Endothelial cell of umbilical vein (primary cell): Measurements from ENCODE around the gene HSPA8. TPM values are rescaled to one million over a fixed set of nuclear protein-coding genes. Genes with fewer than 3 reads are reported as not detected.

Source experiments
- BruUV-seq: library from RNA; stranded (reverse); fragments of 400-500 nt; replicated peaks from 2 replicates; lab custom pipeline; 2021; lab: Mats Ljungman, UMichigan
- CTCF ChIA-PET: fragments of 300-600, 350-600 bp; sonication (Branson Sonifier 250); formaldehyde crosslinking; loops from one replicate; lab custom pipeline; 2021; ENCODE audit warnings: antibody characterized with exemption, inconsistent platforms; lab: Charles Lee
- POLR2A ChIA-PET: fragments of 300-600, 350-600 bp; sonication (Branson Sonifier 250); formaldehyde crosslinking; loops from one replicate; lab custom pipeline; 2021; ENCODE audit warnings: antibody characterized with exemption, inconsistent platforms; lab: Charles Lee
- DNase-seq: peaks from one replicate; pipeline ENCODE4 v3.0.0-alpha.2; 2011; ENCODE audit warnings: low read depth, low spot score
- FAIRE-seq: peaks from 2 replicates; lab custom pipeline; 2011; peaks lifted over from hg19 to GRCh38; lab: Jason Lieb, UNC
- H2AFZ ChIP-seq: 2 replicates; pipeline ENCODE4 v1.6.0; 2012; ENCODE audit warnings: low read depth, low read length, control low read depth, inconsistent platforms
- H3K27ac ChIP-seq: 2 replicates; pipeline ENCODE4 v1.5.1; 2011; ENCODE audit warnings: low read depth, mild to moderate bottlenecking, control low read depth, low read length, moderate library complexity; ENCODE audit not compliant: insufficient read depth
- H3K27me3 ChIP-seq, 2 experiments: 2 replicates each; pipeline versions ENCODE4 v1.6.0 to v1.6.1; 2011; ENCODE audit warnings: low read length in 2 of 2, mixed read lengths in 1 of 2; ENCODE audit not compliant: control insufficient read depth in 2 of 2, insufficient read depth in 2 of 2
- H3K36me3 ChIP-seq, 2 experiments: 2 replicates in 1 of 2; 3 replicates in 1 of 2; pipeline ENCODE4 v1.5.1; 2011; ENCODE audit warnings: low read length in 2 of 2, mild to moderate bottlenecking in 1 of 2, moderate library complexity in 1 of 2; ENCODE audit not compliant: control insufficient read depth in 2 of 2, insufficient read depth in 2 of 2; ENCODE audit errors: extremely low read depth in 1 of 2
- H3K4me1 ChIP-seq: 3 replicates; pipeline ENCODE4 v1.5.1; 2011; ENCODE audit warnings: mild to moderate bottlenecking, low read length; ENCODE audit not compliant: control insufficient read depth, insufficient read depth; ENCODE audit errors: extremely low read depth
- H3K4me2 ChIP-seq: 2 replicates; pipeline ENCODE4 v1.6.1; 2011; ENCODE audit warnings: low read length, control low read depth, mixed read lengths; ENCODE audit not compliant: insufficient read depth
- H3K4me3 ChIP-seq, 3 experiments: fragments of 200-600 bp in 1 of 3; sonication (generic), shearing (Covaris generic) in 1 of 3; replicated peaks in 1 of 3; 2 replicates each; pipeline ENCODE4 v1.5.1; 2011 to 2016; ENCODE audit warnings: control low read depth in 3 of 3, low read length in 3 of 3, mild to moderate bottlenecking in 2 of 3, inconsistent platforms in 1 of 3, low read depth in 1 of 3, moderate library complexity in 1 of 3; ENCODE audit not compliant: insufficient read depth in 1 of 3
- H3K79me2 ChIP-seq: 2 replicates; pipeline ENCODE4 v1.6.0; 2012; ENCODE audit warnings: low read length, inconsistent platforms; ENCODE audit not compliant: control insufficient read depth, insufficient read depth
- H3K9ac ChIP-seq: replicated peaks from 2 replicates; pipeline ENCODE3; 2011; ENCODE audit warnings: low read length, control low read depth; ENCODE audit not compliant: insufficient read depth; ENCODE audit errors: extremely low read depth
- H3K9me1 ChIP-seq: replicated peaks from 3 replicates; pipeline ENCODE4 v1.6.0; 2011; ENCODE audit warnings: mild to moderate bottlenecking, low read length; ENCODE audit not compliant: control insufficient read depth, insufficient read depth; ENCODE audit errors: extremely low read depth
- H3K9me3 ChIP-seq: replicated peaks from 2 replicates; pipeline ENCODE4 v1.5.1; 2012; ENCODE audit warnings: low read length, inconsistent platforms; ENCODE audit not compliant: control insufficient read depth, insufficient read depth
- H4K20me1 ChIP-seq: replicated peaks from 2 replicates; pipeline ENCODE3; 2011; ENCODE audit warnings: mild to moderate bottlenecking, low read length; ENCODE audit not compliant: control insufficient read depth, insufficient read depth; ENCODE audit errors: extremely low read depth
- EZH2 ChIP-seq: IDR thresholded peaks from 2 replicates; pipeline ENCODE4 v1.6.1; 2012; ENCODE audit warnings: borderline replicate concordance, low read depth, mild to moderate bottlenecking, moderate library complexity, low read length, inconsistent platforms; ENCODE audit not compliant: severe bottlenecking
- FOS ChIP-seq: IDR thresholded peaks from 2 replicates; pipeline ENCODE4 v1.6.1; 2011; ENCODE audit warnings: mild to moderate bottlenecking, low read length, moderate library complexity, borderline replicate concordance; ENCODE audit not compliant: insufficient read depth
- GATA2 ChIP-seq: IDR thresholded peaks from 2 replicates; pipeline ENCODE4 v1.7.0; 2011; ENCODE audit warnings: low read depth, mild to moderate bottlenecking, moderate library complexity, mixed read lengths, low read length; ENCODE audit not compliant: insufficient read length, insufficient read depth
- JUN ChIP-seq: IDR thresholded peaks from 2 replicates; pipeline ENCODE4 v1.6.1; 2011; ENCODE audit warnings: borderline replicate concordance, low read depth; ENCODE audit not compliant: insufficient read length, insufficient read depth
- MYC ChIP-seq: IDR thresholded peaks from one replicate; pipeline ENCODE4 v1.6.1; 2011; ENCODE audit warnings: mild to moderate bottlenecking, low read depth, low read length
- POLR2A ChIP-seq: IDR thresholded peaks from 2 replicates; pipeline ENCODE4 v1.6.1; 2012; ENCODE audit warnings: low read depth, mild to moderate bottlenecking, control low read depth, low read length
- POLR2AphosphoS5 ChIP-seq: IDR thresholded peaks from 2 replicates; pipeline ENCODE4 v1.6.1; 2012; ENCODE audit warnings: low read depth, mild to moderate bottlenecking, control low read depth, low read length, moderate library complexity; ENCODE audit not compliant: insufficient read depth
- dilution Hi-C: fragments of 300-500 bp; cut with MboI; formaldehyde crosslinking; loops from one replicate; pipeline ENCODE4 v1.15.0; 2019; ENCODE audit warnings: low sequenced_read_pairs; ENCODE audit not compliant: extremely low pct_ligation_motif_present
- intact Hi-C: fragments of 100-400 bp; cut with micrococcal nuclease; formaldehyde crosslinking; loops from one replicate; pipeline ENCODE4 v1.10.0; 2022
- polyA plus RNA-seq, 4 experiments: library from polyadenylated mRNA; depleted of rRNA in 3 of 4; stranded (reverse) in 3 of 4; unstranded in 1 of 4; fragments of >200 nt; gene quantifications; 2 replicates each; pipeline versions ENCODE4 v1.2.1 to v1.2.3, GENCODE V29; 2011 to 2012; ENCODE audit warnings: missing spikeins in 1 of 4
- total RNA-seq: library from RNA; stranded (reverse); gene quantifications from 2 replicates; pipeline ENCODE4 v1.2.3, GENCODE V29; 2021
- TF ChIP-seq, protein P1 (sequence below), 2 donors: IDR thresholded peaks; 1 replicate in 1 of 2; 2 replicates in 1 of 2; pipeline ENCODE4 v1.5.1; 2011; ENCODE audit warnings: low read length in 2 of 2, mild to moderate bottlenecking in 2 of 2, moderate library complexity in 2 of 2, control low read depth in 1 of 2, inconsistent platforms in 1 of 2, low read depth in 1 of 2; ENCODE audit not compliant: insufficient read depth in 1 of 2; ENCODE audit errors: extremely low read depth in 1 of 2
- TF ChIP-seq, protein P2 (sequence below): IDR thresholded peaks from 2 replicates; pipeline ENCODE4 v1.6.1; 2011; ENCODE audit not compliant: insufficient read depth, insufficient read length

HSPA8 gene
- total and polyA plus RNA-seq, 2 donors (not counting 3 experiments of a cell fraction or from before 2014, with no cell fraction given): 1,383 to 1,728 TPM

- Histone ChIP-seq H3K4me3 (no peak overlapping the region), H3K27ac (no peak overlapping the region), H3K79me2 (no peaks in the 10 kb centered on the region), H4K20me1 (no peaks in the 10 kb centered on the region), H3K4me2 (no peak overlapping the region), H3K9ac (no peak overlapping the region), H2AFZ (no peak overlapping the region), H3K9me3 (no peaks in the 10 kb centered on the region), H3K36me3 (no peaks in the 10 kb centered on the region), H3K27me3 (no peaks in the 10 kb centered on the region), H3K9me1 (no peaks in the 10 kb centered on the region), H3K4me1 (peaks cover 2% of the 10 kb centered on the region)
- TF ChIP-seq, protein P1, sequence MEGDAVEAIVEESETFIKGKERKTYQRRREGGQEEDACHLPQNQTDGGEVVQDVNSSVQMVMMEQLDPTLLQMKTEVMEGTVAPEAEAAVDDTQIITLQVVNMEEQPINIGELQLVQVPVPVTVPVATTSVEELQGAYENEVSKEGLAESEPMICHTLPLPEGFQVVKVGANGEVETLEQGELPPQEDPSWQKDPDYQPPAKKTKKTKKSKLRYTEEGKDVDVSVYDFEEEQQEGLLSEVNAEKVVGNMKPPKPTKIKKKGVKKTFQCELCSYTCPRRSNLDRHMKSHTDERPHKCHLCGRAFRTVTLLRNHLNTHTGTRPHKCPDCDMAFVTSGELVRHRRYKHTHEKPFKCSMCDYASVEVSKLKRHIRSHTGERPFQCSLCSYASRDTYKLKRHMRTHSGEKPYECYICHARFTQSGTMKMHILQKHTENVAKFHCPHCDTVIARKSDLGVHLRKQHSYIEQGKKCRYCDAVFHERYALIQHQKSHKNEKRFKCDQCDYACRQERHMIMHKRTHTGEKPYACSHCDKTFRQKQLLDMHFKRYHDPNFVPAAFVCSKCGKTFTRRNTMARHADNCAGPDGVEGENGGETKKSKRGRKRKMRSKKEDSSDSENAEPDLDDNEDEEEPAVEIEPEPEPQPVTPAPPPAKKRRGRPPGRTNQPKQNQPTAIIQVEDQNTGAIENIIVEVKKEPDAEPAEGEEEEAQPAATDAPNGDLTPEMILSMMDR (IDR thresholded peaks at IDR 0.05; ENCODE audit: extremely low read depth in 1 of 2, insufficient read depth in 1 of 2, low read depth in 1 of 2, low read length in 2 of 2): no peak
- no peak for TF ChIP-seq GATA2
- ChIA-PET CTCF (interaction anchor here (0.6 to 21.7 kb wide), 7 partner anchors 11 to 370 kb away, joined by 3 to 587 read pairs (median 9); no protein-coding TSS in a partner anchor), POLR2A (no interaction called here)
- intact Hi-C loops (no loop called here), dilution Hi-C loops (loop anchor here (25.0 kb wide), 1 partner anchor 154 kb away; no protein-coding TSS in a partner anchor)
- FAIRE-seq: no peak
- no TSS peak for BruUV-seq
- DNase-seq: no peak
Measured at GRCh38 chr11:123107945-123108495, 46.1 kb upstream of the HSPA8 start.

DNA sequence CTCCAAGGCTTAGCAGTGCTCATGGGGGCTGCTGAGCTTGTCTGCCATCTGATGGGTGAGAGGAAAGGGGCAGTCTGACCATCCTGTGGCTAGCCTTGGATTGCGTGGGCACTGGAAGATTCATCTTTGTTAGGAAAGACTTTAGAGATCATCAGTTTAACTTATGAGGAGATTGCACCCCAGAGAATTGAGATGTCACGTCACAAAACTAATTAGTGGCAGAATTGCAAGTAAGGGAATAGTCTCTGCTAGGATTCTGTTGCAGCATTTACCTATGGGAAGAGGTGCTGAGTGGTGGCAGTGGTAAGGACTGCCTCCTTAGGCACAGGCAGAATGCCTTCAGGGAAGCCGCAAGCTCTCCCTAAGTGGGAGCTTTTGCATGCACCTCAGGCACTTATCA is 42.8 kb upstream of the HSPA8 start:
- ChIA-PET POLR2A (interaction anchor here (1.3 kb wide), 1 partner anchor 43 kb away, joined by 5 read pairs; the partner anchor contains the start of gene HSPA8), CTCF (interaction anchor here (1.4 to 21.7 kb wide), 6 partner anchors 14 to 602 kb away, joined by 4 to 587 read pairs (median 24); no protein-coding TSS in a partner anchor)
- Histone ChIP-seq H3K4me3 (no peak overlapping the region), H3K27ac (no peak overlapping the region), H3K27me3 (no peaks in the 10 kb centered on the region), H3K4me1 (peaks cover 2% of the 10 kb centered on the region), H3K4me2 (no peak overlapping the region), H2AFZ (no peak overlapping the region), H3K79me2 (no peaks in the 10 kb centered on the region), H3K9me3 (no peaks in the 10 kb centered on the region), H3K36me3 (no peaks in the 10 kb centered on the region), H4K20me1 (no peaks in the 10 kb centered on the region), H3K9ac (no peak overlapping the region), H3K9me1 (no peaks in the 10 kb centered on the region)
- DNase-seq (no peak), FAIRE-seq (no peak)
- dilution Hi-C loops: loop anchor here (25.0 kb wide), 1 partner anchor 158 kb away; no protein-coding TSS in a partner anchor
- TF ChIP-seq, protein P1 (IDR thresholded peaks at IDR 0.05; ENCODE audit: extremely low read depth in 1 of 2, insufficient read depth in 1 of 2, low read depth in 1 of 2, low read length in 2 of 2): no peak
- no peak for TF ChIP-seq EZH2
- TF ChIP-seq POLR2AphosphoS5: no peak
- no peak for TF ChIP-seq GATA2
- no peak for TF ChIP-seq JUN
- TF ChIP-seq, protein P2, sequence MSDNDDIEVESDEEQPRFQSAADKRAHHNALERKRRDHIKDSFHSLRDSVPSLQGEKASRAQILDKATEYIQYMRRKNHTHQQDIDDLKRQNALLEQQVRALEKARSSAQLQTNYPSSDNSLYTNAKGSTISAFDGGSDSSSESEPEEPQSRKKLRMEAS: no peak
- TF ChIP-seq FOS: no peak
- no peak for TF ChIP-seq POLR2A
- TF ChIP-seq MYC: no peak
- intact Hi-C loops: loop anchor here (5.0 kb wide), 1 partner anchor 598 kb away; no protein-coding TSS in a partner anchor
- no TSS peak for BruUV-seq
